HL-60 (cell line): ENCODE data around the gene ANKAR.

Source experiments
- REST ChIP-seq: IDR thresholded peaks from 2 replicates; pipeline ENCODE4 v1.6.1; 2012; ENCODE audit warnings: low read depth; ENCODE audit not compliant: insufficient replicate concordance
- TF ChIP-seq, protein P1 (sequence below): IDR thresholded peaks from one replicate; pipeline ENCODE4 v1.5.1; 2011; ENCODE audit warnings: low read length, control low read depth, inconsistent platforms; ENCODE audit not compliant: insufficient read depth

GRCh38 chr2:189660803-189661147 is 13.7 kb upstream of the ANKAR start:
- TF ChIP-seq, protein P1, sequence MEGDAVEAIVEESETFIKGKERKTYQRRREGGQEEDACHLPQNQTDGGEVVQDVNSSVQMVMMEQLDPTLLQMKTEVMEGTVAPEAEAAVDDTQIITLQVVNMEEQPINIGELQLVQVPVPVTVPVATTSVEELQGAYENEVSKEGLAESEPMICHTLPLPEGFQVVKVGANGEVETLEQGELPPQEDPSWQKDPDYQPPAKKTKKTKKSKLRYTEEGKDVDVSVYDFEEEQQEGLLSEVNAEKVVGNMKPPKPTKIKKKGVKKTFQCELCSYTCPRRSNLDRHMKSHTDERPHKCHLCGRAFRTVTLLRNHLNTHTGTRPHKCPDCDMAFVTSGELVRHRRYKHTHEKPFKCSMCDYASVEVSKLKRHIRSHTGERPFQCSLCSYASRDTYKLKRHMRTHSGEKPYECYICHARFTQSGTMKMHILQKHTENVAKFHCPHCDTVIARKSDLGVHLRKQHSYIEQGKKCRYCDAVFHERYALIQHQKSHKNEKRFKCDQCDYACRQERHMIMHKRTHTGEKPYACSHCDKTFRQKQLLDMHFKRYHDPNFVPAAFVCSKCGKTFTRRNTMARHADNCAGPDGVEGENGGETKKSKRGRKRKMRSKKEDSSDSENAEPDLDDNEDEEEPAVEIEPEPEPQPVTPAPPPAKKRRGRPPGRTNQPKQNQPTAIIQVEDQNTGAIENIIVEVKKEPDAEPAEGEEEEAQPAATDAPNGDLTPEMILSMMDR: no peak
- TF ChIP-seq REST: no peak
